Esophagus mucosa (tissue), 1 donor: ENCODE results near the gene SELENOF. TPM values are rescaled to one million over a fixed set of nuclear protein-coding genes. Genes with fewer than 3 reads are reported as not detected.

Experiments used
- total RNA-seq: library from RNA; stranded (reverse); gene quantifications from one replicate; pipeline ENCODE4 v1.2.4, GENCODE V29; 2023
- donor health status: DM: yes; HTN: yes; CAD: no.

SELENOF gene
- total RNA-seq, 1 donor from 2014 or later: 80.5 TPM

Other genes starting within 250 kb of the SELENOF start
- 99.9 TPM for gene SH3GLB1, start 209.6 kb downstream of the SELENOF start, total RNA-seq
- 11.8 TPM for gene HS2ST1, start 509 bp upstream of the SELENOF start, total RNA-seq